Measurements from ENCODE around the gene PDZD4.

The PDZD4 gene

GRCh38 chrX:153791104-153791852 lies 39.1 kb downstream of the PDZD4 start:
- in situ Hi-C loops (cut with MboI; ENCODE audit: low sequenced_read_pairs) = no loop called here

GRCh38 chrX:153789654-153790053 lies 40.7 kb downstream of the PDZD4 start:
- in situ Hi-C loops (cut with MboI; ENCODE audit: low sequenced_read_pairs) = no loop called here

- in situ Hi-C loops (cut with MboI; ENCODE audit: low sequenced_read_pairs) = no loop called here
These were observed 43.7 kb downstream of the PDZD4 start for GRCh38 chrX:153786669-153787068.

GRCh38 chrX:153784325-153784967 lies 45.9 kb downstream of the PDZD4 start:
- in situ Hi-C loops (cut with MboI; ENCODE audit: low sequenced_read_pairs) = no loop called here

GRCh38 chrX:153783378-153784013 lies 46.8 kb downstream of the PDZD4 start:
- in situ Hi-C loops (cut with MboI; ENCODE audit: low sequenced_read_pairs) = no loop called here

- in situ Hi-C loops (cut with MboI; ENCODE audit: low sequenced_read_pairs) = no loop called here
These were observed 47.5 kb downstream of the PDZD4 start for GRCh38 chrX:153782871-153783270.

- in situ Hi-C loops (cut with MboI; ENCODE audit: low sequenced_read_pairs) = no loop called here
These were observed 48.0 kb downstream of the PDZD4 start for GRCh38 chrX:153782313-153782712.

GRCh38 chrX:153781428-153782047 lies 48.8 kb downstream of the PDZD4 start:
- in situ Hi-C loops (cut with MboI; ENCODE audit: low sequenced_read_pairs) = no loop called here

GRCh38 chrX:153780678-153781427 lies 49.5 kb downstream of the PDZD4 start, which contains the start of gene SRPK3:
SRPK3 (plus strand) TSS chrX:153781041; CDS start chrX:153781087, 46 bp downstream.
- in situ Hi-C loops (cut with MboI; ENCODE audit: low sequenced_read_pairs) = no loop called here

- in situ Hi-C loops (cut with MboI; ENCODE audit: low sequenced_read_pairs) = no loop called here
These were observed 50.3 kb downstream of the PDZD4 start for GRCh38 chrX:153779891-153780677.

- in situ Hi-C loops (cut with MboI; ENCODE audit: low sequenced_read_pairs) = no loop called here
These were observed 51.7 kb downstream of the PDZD4 start for GRCh38 chrX:153778684-153779101.

GRCh38 chrX:153778181-153778580 lies 52.2 kb downstream of the PDZD4 start:
- in situ Hi-C loops (cut with MboI; ENCODE audit: low sequenced_read_pairs) = no loop called here

GRCh38 chrX:153777261-153778090 lies 52.9 kb downstream of the PDZD4 start:
- in situ Hi-C loops (cut with MboI; ENCODE audit: low sequenced_read_pairs) = no loop called here

GRCh38 chrX:153776611-153777045 lies 53.7 kb downstream of the PDZD4 start:
- in situ Hi-C loops (cut with MboI; ENCODE audit: low sequenced_read_pairs) = no loop called here

GRCh38 chrX:153776120-153776599 lies 54.2 kb downstream of the PDZD4 start:
- in situ Hi-C loops (cut with MboI; ENCODE audit: low sequenced_read_pairs) = no loop called here

GRCh38 chrX:153775293-153776119 lies 54.8 kb downstream of the PDZD4 start:
- in situ Hi-C loops (cut with MboI; ENCODE audit: low sequenced_read_pairs) = no loop called here

- in situ Hi-C loops (cut with MboI; ENCODE audit: low sequenced_read_pairs) = no loop called here
These were observed 55.6 kb downstream of the PDZD4 start for GRCh38 chrX:153774576-153775292.
